KOPT-K1 (cell line): ENCODE data around the gene RGS9BP.
"Not testable (repeated sequence)": the region's sequence is repeated elsewhere in the genome, so short reads cannot be mapped to it uniquely, and the experiment has no call there.

Source experiments
- H3K27ac ChIP-seq: fragments of 200-600 bp; sonication (generic); 2 replicates; pipeline ENCODE4 v1.5.1; 2016; ENCODE audit warnings: antibody characterized with exemption, mild to moderate bottlenecking, low read depth, low read length; ENCODE audit not compliant: poor library complexity, severe bottlenecking
- H3K36me3 ChIP-seq: fragments of 200-600 bp; sonication (generic); 2 replicates; pipeline ENCODE4 v1.5.1; 2017; ENCODE audit warnings: antibody characterized with exemption, mild to moderate bottlenecking, low read length, moderate library complexity; ENCODE audit not compliant: insufficient read depth
- H3K9me3 ChIP-seq: fragments of 200-600 bp; sonication (generic); 2 replicates; pipeline ENCODE4 v1.5.1; 2017; ENCODE audit warnings: antibody characterized with exemption, low read length, mild to moderate bottlenecking; ENCODE audit not compliant: insufficient read depth, poor library complexity, severe bottlenecking

The RGS9BP gene, protein sequence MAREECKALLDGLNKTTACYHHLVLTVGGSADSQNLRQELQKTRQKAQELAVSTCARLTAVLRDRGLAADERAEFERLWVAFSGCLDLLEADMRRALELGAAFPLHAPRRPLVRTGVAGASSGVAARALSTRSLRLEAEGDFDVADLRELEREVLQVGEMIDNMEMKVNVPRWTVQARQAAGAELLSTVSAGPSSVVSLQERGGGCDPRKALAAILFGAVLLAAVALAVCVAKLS

DNA sequence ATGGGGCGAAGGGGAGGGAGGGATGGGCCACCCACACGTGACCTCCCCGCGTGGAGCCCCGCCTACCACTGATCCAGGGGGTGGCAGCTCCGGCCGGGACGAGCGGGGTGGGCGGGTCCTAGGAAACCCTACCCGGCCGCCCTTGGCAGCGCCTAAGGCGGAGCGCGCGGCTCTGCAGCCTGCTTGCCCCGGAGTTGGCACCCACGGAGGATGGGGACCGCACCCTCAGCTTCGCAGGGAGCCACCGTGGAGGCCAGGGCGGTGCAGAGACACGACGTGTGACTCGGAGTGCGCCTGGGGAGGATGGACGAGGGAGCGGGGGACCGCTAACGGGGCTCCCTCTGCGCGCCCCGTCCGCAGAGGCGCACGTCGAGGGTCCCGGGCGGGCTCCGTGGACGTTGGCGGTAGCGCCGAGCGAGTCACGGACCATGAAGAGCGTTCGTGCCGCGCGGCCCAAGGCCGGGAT lies at the start of gene RGS9BP:
Gene RGS9BP (plus strand): TSS at position 129 of the 466 bp plus-strand sequence. CDS start 416 bp downstream, outside the sequence.
- peak within 1 kb of the TSS; percentile 50 for H3K27ac ChIP-seq

DNA sequence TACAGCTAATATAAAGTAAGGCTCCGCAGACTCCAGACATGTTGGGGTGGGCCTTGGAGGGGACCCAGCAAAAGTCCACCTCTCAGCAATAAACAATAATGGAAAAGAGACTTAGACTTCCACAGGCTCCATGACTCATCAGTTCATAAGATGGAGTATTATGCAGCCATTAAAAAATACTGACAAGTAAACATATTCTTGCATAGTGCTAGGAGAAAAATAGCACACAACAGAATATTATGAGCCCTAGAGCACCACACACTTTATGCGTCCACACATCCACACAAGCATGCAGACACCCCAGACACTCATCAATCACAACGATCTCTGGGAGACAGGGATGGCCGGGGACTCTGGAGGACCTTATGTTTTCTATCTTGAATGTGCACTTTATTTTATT lies 48.7 kb upstream of the RGS9BP start:
- Histone ChIP-seq H3K36me3 (peaks cover 29% of the 10 kb centered on the region; the same call in 1 of the 2 replicates), H3K27ac (no peak overlapping the region), H3K9me3 (no peaks in the 10 kb centered on the region)

More for the DNA sequence above, at the start of gene RGS9BP:
- Histone ChIP-seq H3K9me3 (no peaks in the 10 kb centered on the region), H3K36me3 (no peaks in the 10 kb centered on the region)

DNA sequence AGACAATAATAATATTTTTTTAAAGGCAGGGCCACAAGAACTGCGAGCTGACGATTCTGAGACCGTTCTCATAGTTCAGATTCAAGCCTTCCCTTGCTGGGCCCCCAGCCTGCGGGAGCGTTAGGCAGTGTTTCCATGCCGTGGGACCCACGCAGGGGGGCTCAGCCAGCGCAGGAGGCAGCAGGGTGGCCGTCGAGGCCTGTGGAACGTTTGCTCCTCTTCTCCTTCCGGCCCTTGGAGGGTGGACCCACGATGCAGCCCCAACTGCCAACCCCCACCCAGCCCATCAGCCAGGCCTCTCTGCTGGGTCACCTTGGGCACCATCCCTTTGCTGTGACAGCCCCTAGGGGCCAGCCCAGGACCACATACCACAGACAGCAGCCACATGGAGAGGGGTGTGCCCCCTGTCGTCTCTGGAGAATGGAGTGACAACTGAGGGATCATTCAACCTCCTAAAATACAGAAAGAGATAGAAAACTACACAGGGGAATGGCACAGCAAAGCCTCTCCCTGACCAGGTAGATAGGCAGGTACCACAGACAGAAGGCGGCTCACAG lies 47.9 kb upstream of the RGS9BP start:
- H3K9me3 ChIP-seq: no peaks in the 10 kb centered on the region
- H3K36me3 ChIP-seq: peaks cover 22% of the 10 kb centered on the region; the same call in 1 of the 2 replicates
- H3K27ac ChIP-seq: no peak overlapping the region

DNA sequence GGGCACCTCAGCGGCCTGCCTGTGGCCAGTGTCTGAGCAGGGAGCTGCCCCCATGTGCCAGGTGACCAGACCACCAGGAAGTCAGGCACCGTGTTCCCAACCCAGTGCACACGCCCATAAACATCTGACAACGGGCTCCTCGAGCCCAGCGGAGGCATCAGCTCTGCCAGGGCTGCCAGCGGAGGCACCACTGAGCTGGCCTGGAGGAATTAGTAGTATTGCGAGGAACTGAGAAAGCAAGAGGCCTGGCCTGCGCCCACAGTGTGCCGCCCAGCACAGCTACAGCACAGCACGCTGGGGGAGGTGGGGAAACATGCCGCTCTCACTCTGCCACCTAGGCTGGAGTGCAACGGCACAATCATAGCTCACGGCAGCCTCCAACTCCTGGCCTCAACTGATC lies 45.3 kb upstream of the RGS9BP start:
- Histone ChIP-seq H3K9me3 (no peaks in the 10 kb centered on the region), H3K27ac (no peak overlapping the region), H3K36me3 (peaks cover 14% of the 10 kb centered on the region; the same call in 1 of the 2 replicates)

DNA sequence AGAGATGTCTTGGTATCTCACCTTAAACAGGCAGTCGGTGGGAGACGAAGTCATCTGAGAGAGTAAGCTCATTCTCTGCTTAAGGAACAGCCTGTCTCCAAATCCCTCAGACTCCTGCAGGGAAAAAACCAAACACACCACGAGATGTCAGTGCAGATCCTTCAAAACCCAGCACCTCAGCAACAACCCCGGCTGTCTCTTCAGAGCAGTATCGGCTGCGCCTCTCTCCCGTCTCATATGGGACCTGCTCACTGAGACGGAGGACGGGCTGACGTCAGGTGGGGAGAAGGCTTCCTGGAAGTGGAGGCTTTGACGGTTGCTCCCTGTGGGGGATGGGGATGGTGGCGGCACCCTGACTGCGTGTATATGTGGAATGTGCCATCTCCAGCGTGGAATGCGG lies 44.3 kb upstream of the RGS9BP start:
- Histone ChIP-seq H3K9me3 (no peaks in the 10 kb centered on the region), H3K36me3 (peaks cover 20% of the 10 kb centered on the region; the same call in 1 of the 2 replicates), H3K27ac (no peak overlapping the region)

DNA sequence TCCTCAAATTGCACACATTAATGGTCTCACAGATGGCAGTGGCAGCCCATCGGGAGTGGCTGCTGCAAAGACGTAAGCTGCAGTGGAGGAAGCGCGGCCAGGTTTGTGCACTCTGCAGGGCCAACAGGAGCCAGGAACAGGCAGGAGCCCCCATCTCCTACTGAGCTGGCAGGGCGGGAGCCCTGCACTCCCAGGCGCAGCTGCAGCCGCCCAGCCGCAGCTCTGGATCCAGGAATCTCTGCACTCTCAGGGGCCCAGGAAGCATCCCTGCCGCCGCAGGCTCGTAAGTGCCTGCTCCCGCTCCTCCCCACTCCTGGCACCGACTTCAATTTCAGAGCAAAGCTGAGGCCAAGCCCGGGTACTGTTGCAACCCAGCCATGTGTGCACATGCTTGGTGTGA lies 38.2 kb upstream of the RGS9BP start:
- Histone ChIP-seq H3K27ac (no peak overlapping the region), H3K36me3 (peaks cover 53% of the 10 kb centered on the region), H3K9me3 (no peaks in the 10 kb centered on the region)

DNA sequence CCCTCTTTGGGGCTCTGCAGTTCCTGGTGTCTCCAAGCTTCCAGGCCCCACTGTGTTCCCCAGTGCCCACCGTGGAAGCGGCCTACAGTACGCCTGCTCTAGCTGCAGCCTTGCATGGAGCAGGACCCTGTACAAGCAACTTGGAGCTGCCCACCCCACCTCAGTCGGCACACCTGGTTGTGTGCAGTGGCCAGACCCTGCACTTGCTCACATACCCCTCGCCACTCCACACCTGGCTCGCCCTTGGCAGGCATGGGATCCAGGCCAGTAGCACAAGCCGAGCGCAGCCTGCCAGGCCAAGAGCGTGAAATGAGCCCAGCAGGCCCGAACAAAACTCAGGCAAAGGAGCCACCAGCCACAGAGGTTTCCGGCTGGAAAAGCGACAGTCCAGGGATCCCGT lies 37.0 kb upstream of the RGS9BP start:
- no peaks in the 10 kb centered on the region for H3K9me3 ChIP-seq
- H3K27ac ChIP-seq: no peak overlapping the region
- peaks cover 53% of the 10 kb centered on the region for H3K36me3 ChIP-seq

DNA sequence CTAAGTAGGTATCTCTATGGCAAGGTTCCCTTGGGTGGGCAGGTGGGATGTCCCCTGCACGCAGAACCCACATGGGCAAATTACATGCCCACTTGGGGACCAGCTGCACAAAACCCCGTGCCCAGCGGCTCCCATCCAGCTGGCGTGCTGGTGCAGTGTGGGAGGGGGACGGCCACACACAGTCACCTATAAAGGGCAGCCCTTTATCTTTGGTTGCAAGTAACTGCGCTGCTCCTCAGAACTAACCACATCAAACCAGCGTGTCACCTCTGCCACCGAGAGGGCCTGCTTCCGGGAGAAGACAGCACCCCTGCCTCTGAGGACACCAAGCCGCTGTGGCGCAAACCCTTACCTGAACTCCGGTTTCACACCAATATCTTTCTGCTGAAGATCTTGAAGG lies 32.9 kb upstream of the RGS9BP start:
- peak overlapping the region; percentile 36 for H3K27ac ChIP-seq
- H3K9me3 ChIP-seq: no peaks in the 10 kb centered on the region
- H3K36me3 ChIP-seq: peaks cover 46% of the 10 kb centered on the region

DNA sequence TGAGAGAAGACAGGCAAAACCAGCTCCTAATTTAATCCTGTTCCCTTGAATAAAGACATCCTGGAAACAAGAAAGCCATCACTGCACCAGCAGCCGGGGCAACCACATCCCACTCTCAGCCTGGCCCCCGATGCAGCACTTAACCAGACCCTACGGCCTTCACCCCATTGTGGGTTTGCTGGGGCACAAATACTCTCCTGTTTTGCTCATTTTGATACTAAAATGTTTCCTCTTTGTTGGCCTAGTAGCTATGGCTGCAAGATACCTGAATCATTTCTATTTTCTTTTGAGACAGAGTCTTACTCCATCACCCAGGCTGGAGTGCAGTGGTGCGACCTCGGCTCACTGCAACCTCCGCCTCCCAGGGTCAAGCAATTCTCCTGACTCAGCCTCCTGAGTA lies 29.1 kb upstream of the RGS9BP start:
- H3K27ac ChIP-seq: no peak overlapping the region
- H3K36me3 ChIP-seq: peaks cover 27% of the 10 kb centered on the region
- no peaks in the 10 kb centered on the region for H3K9me3 ChIP-seq

DNA sequence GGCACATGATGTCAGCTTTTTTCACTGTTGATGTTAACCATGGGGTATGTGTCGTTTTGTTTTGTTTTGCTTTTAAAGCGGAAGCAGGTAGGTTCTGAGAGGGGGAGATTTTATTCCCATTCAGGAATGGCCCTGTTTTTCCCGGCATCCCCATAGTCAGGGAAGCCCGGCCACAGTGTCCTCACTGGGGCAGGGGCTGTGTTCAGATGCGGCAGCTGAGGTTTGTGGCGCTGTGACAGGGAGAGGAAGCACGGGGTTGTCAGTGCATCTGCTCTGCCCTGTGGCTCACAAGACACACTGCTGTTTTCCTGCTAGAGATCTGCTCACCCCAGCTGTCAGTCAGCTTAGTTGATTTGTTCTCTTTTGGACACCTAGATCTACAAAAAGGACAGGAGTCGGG lies 28.3 kb upstream of the RGS9BP start:
- peaks cover 21% of the 10 kb centered on the region for H3K36me3 ChIP-seq
- no peaks in the 10 kb centered on the region for H3K9me3 ChIP-seq
- H3K27ac ChIP-seq: no peak overlapping the region

DNA sequence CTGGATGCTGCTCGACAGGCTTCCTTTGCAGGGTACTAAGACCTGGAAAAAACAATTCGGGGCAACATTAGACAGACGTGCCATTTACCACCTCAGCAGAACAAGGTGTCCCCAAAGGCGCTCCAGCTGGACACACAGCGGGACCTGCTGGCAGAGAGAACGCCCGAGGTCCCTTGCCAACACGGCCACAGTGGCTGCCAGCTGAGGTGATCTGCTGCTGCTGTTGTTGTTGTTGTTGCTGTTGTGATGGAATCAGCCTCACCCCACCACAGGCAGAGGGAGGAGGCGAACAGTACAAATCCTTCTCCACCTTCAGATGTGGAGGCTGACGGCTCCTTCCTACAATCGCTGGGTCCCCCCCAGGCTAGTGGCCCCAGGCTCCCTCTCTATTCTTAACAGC lies 25.9 kb upstream of the RGS9BP start:
- H3K27ac ChIP-seq: no peak overlapping the region
- peaks cover 26% of the 10 kb centered on the region for H3K36me3 ChIP-seq
- H3K9me3 ChIP-seq: no peaks in the 10 kb centered on the region

DNA sequence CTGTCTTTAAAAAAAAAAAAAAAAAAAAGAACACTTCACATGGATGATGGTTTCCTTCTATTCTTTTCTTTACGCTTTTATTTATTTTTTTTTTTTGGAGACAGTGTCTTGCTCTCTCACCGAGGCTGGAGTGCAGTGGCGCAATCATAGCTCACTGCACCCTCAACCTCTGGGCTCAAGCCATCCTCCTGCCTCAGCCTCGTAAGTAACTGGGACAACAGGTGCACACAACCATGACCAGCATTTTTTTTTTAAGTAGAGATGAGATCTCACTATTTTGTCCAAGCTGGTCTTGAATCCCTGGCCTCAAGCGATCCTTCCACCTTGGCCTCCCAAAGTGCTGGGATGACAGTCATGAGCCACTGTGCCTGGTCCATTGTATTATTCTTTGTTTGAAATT lies 25.0 kb upstream of the RGS9BP start:
- no peaks in the 10 kb centered on the region for H3K9me3 ChIP-seq
- H3K27ac ChIP-seq: no peak overlapping the region
- H3K36me3 ChIP-seq: peaks cover 36% of the 10 kb centered on the region

DNA sequence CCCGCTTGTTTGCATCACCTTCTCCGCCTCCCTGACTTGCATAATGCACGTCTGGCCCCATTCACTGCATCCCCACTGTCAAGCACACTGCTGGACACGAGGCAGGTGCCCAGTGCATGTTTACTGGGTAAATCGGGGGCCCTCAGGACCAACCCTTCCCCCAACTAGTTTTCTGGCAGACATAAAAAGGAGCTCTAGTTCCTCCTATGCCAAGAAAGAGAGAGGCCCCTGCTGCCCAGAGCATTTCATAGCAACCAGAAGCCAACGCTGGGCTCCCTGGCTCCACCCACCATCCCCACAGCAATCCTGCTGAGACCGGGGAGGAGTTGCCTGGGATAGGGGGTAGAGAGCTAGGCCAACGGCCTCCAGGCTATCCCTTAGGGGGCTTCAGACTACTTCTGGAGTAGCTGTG lies 23.9 kb upstream of the RGS9BP start:
- H3K27ac ChIP-seq: no peak overlapping the region
- peaks cover 36% of the 10 kb centered on the region for H3K36me3 ChIP-seq
- no peaks in the 10 kb centered on the region for H3K9me3 ChIP-seq

DNA sequence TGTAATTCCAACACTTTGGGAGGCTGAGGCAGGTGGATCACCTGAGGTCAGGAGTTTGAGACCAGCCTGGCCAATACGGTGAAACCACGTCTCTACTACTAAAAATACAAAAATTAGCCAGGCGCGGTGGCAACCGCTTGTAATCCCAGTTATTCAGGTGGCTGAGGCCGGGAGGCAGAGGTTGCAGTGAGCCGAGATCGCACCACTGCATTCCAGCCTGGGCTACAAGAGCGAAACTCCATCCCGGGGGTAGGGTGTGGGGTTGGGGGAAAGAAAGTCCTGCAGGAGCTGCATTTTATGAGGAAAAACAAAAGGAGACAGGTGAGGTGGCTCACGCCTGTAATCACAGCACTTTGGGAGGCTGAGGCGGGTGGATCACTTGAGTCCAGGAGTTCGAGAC lies 23.3 kb upstream of the RGS9BP start:
- H3K9me3 ChIP-seq, H3K27ac ChIP-seq: not testable (repeated sequence)
- peaks cover 31% of the 10 kb centered on the region for H3K36me3 ChIP-seq

DNA sequence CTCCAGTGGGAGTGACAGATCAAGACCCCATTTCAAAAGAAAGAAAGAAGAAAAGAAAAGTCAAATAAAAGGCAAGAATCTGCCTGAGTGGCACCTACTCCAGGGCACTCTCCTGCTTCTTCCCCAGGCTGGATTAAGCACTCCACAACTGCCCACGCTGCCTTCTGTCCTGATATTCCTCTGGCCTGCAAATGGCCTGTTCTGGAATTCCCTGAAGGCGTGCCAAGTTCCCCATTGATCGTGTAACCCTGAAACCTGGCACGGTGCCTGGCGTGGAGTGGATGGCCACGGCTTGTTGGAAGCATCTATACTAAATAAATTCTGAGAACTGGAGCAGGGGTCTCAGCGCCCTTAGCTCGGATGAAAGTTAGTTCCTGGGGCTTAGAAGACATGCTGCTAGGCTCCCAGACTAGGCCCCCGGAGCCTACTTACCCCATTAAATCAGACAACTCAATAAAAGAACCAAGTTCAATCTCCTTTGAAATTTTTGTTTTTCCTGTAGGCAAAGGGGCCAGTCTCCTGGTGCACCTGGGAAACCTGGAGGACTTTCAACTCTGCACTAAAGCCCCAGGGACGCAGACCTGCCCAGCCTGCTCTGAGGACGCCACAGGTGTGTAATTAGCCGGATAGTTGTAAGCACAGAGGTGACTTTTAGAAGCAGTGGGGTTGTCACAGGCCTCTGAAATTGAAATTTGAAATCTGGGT lies 22.6 kb upstream of the RGS9BP start:
- Histone ChIP-seq H3K9me3 (no peaks in the 10 kb centered on the region), H3K27ac (no peak overlapping the region), H3K36me3 (peaks cover 27% of the 10 kb centered on the region)

DNA sequence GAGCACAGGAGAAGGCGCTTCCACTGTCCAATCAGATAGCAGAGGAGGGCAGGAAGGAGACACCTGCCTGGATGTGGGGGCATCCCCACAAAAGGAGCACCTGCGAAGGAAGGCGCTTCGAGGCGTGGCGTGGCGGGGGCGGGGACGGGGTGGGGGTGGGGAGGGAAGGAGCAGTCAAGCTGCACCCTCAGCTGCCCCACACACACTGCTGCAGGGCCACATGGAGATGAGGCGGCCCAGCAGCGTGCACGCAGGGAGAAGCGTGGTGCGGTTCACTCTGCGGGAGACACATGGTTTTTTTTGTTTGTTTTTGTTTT lies 22.1 kb upstream of the RGS9BP start:
- Histone ChIP-seq H3K27ac (no peak overlapping the region), H3K9me3 (no peaks in the 10 kb centered on the region), H3K36me3 (peaks cover 24% of the 10 kb centered on the region)
